HG02973 (cell line): ENCODE data around the gene LYPD6.

ENCODE experiments used
- ATAC-seq: cut with Tn5 transposase; IDR thresholded peaks from one replicate; pipeline ENCODE4 v1.9.1; 2021; ENCODE audit warnings: moderate library complexity; ENCODE audit not compliant: unreplicated experiment

The LYPD6 gene

GRCh38 chr2:149399934-149400615 lies 69.7 kb downstream of the LYPD6 start:
- no peak for ATAC-seq

GRCh38 chr2:149400997-149401396 lies 70.6 kb downstream of the LYPD6 start:
- ATAC-seq: no peak

GRCh38 chr2:149409506-149409905 lies 79.1 kb downstream of the LYPD6 start:
- no peak for ATAC-seq

- ATAC-seq: no peak
Observed at GRCh38 chr2:149410701-149411484, 80.5 kb downstream of the LYPD6 start.

GRCh38 chr2:149413487-149413886 lies 83.1 kb downstream of the LYPD6 start:
- ATAC-seq: no peak

GRCh38 chr2:149415086-149415485 lies 84.7 kb downstream of the LYPD6 start:
- no peak for ATAC-seq

- no peak for ATAC-seq
Observed at GRCh38 chr2:149418065-149418464, 87.7 kb downstream of the LYPD6 start.

GRCh38 chr2:149420053-149420963 lies 89.9 kb downstream of the LYPD6 start:
- no peak for ATAC-seq

- no peak for ATAC-seq
Observed at GRCh38 chr2:149421791-149422190, 91.4 kb downstream of the LYPD6 start.

GRCh38 chr2:149422337-149422990 lies 92.1 kb downstream of the LYPD6 start:
- ATAC-seq: no peak

- ATAC-seq: no peak
Observed at GRCh38 chr2:149422991-149423338, 92.6 kb downstream of the LYPD6 start.

- no peak for ATAC-seq
Observed at GRCh38 chr2:149423630-149424029, 93.2 kb downstream of the LYPD6 start.

- no peak for ATAC-seq
Observed at GRCh38 chr2:149427387-149427786, 97.0 kb downstream of the LYPD6 start.

GRCh38 chr2:149428783-149429182 lies 98.4 kb downstream of the LYPD6 start:
- ATAC-seq: no peak

GRCh38 chr2:149430743-149431736 lies 100.7 kb downstream of the LYPD6 start:
- ATAC-seq: no peak

- no peak for ATAC-seq
Observed at GRCh38 chr2:149438330-149438960, 108.1 kb downstream of the LYPD6 start.

- no peak for ATAC-seq
Observed at GRCh38 chr2:149441255-149441654, 110.9 kb downstream of the LYPD6 start.

- ATAC-seq: no peak
Observed at GRCh38 chr2:149442346-149442745, 112.0 kb downstream of the LYPD6 start.

- ATAC-seq: no peak
Observed at GRCh38 chr2:149443150-149443549, 112.8 kb downstream of the LYPD6 start.
